ENCODE measurements around the gene CCSAP.

DNA sequence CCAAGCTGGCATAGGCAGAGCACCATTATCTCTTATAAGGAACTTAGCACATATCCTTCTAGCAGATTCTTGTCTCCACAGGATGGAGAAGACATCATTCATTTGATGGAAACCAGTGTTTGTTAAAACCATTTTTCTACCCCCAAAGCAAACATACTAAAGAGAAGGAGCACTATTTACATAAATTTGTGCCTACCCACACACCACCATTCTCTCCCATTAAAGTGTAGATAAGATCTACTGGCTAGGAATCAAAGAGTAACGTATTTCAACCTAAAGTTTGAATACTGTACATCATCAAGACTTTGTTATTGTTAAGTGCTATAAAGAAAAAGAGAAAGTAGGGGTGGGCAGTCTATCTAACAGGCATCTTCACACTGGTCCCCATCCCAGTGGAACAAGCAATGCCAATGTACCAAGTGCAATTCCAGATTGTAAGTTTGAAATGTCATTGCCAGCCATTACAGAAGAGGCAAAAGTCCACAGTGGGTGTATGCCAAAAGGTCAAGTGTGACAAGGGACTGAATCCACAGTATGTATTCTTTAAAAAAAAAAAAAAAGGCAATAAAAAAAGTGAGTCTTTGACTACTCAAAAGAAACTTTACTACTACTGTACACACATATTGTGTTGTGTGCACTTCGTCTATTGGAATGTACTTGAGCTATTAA, 18.8 kb downstream of the CCSAP start:
- no peak for TF ChIP-seq TAF1 (IDR thresholded peaks at IDR 0.05; ENCODE audit: borderline replicate concordance, low read depth, low read length)
- TF ChIP-seq POLR2A (IDR thresholded peaks at IDR 0.05; ENCODE audit: low read depth, low read length), result no peak
- TF ChIP-seq POLR2AphosphoS5 (IDR thresholded peaks at IDR 0.05; ENCODE audit: low read depth, low read length), result no peak
